ENCODE results near the gene WDR6.
"Not testable (repeated sequence)": the region's sequence is repeated elsewhere in the genome, so short reads cannot be mapped to it uniquely, and the experiment has no call there.

WDR6 gene

GRCh38 chr3:49005303-49005680 is 1.9 kb upstream of the WDR6 start:
- H3K36me3 Mint-ChIP-seq: peaks cover 23% of the 10 kb centered on the region
- H3K27me3 Mint-ChIP-seq: no peaks in the 10 kb centered on the region
- H3K4me1 Mint-ChIP-seq: peaks cover 38% of the 10 kb centered on the region
- H3K4me3 Mint-ChIP-seq: no peak overlapping the region
- no peak for ATAC-seq
- H3K27ac Mint-ChIP-seq: no peak overlapping the region
- H3K9me3 Mint-ChIP-seq: no peaks in the 10 kb centered on the region

GRCh38 chr3:49005998-49006397 is 1.2 kb upstream of the WDR6 start:
- Mint-ChIP-seq H3K27ac (peak overlapping the region; percentile 98), H3K9me3 (no peaks in the 10 kb centered on the region), H3K36me3 (peaks cover 23% of the 10 kb centered on the region), H3K4me3 (peak overlapping the region; percentile 99), H3K4me1 (peaks cover 38% of the 10 kb centered on the region), H3K27me3 (no peaks in the 10 kb centered on the region)
- ATAC-seq: no peak

GRCh38 chr3:49006408-49007067 is 653 bp upstream of the WDR6 start:
- H3K4me3 Mint-ChIP-seq: peak overlapping the region; percentile 99
- ATAC-seq: no peak
- H3K4me1 Mint-ChIP-seq: peaks cover 41% of the 10 kb centered on the region
- no peaks in the 10 kb centered on the region for H3K27me3 Mint-ChIP-seq
- H3K9me3 Mint-ChIP-seq: no peaks in the 10 kb centered on the region
- H3K27ac Mint-ChIP-seq: peak overlapping the region; percentile 98
- peaks cover 25% of the 10 kb centered on the region for H3K36me3 Mint-ChIP-seq

GRCh38 chr3:49007771-49008528 is 759 bp downstream of the WDR6 start:
- Mint-ChIP-seq H3K36me3 (peaks cover 28% of the 10 kb centered on the region), H3K9me3 (no peaks in the 10 kb centered on the region), H3K27ac (peak overlapping the region; percentile 98), H3K4me3 (peak overlapping the region; percentile 99), H3K4me1 (peaks cover 49% of the 10 kb centered on the region), H3K27me3 (no peaks in the 10 kb centered on the region)
- peak; percentile 81 for ATAC-seq

- Mint-ChIP-seq H3K4me3 (peak overlapping the region; percentile 99), H3K4me1 (peaks cover 55% of the 10 kb centered on the region), H3K27ac (peak overlapping the region; percentile 98)
These were observed 1.4 kb downstream of the WDR6 start for GRCh38 chr3:49008627-49009026.

GRCh38 chr3:49009396-49009795 is 2.2 kb downstream of the WDR6 start:
- no peaks in the 10 kb centered on the region for H3K9me3 Mint-ChIP-seq
- peak overlapping the region; percentile 21 for H3K4me3 Mint-ChIP-seq
- H3K27me3 Mint-ChIP-seq: no peaks in the 10 kb centered on the region
- H3K36me3 Mint-ChIP-seq: peaks cover 38% of the 10 kb centered on the region
- no peak overlapping the region for H3K27ac Mint-ChIP-seq
- peaks cover 62% of the 10 kb centered on the region for H3K4me1 Mint-ChIP-seq
- no peak for ATAC-seq

More at GRCh38 chr3:49008627-49009026, 1.4 kb downstream of the WDR6 start:
- not testable (repeated sequence) for H3K27me3 Mint-ChIP-seq, ATAC-seq, H3K9me3 Mint-ChIP-seq
- peaks cover 34% of the 10 kb centered on the region for H3K36me3 Mint-ChIP-seq

- H3K4me1 Mint-ChIP-seq: peaks cover 68% of the 10 kb centered on the region
- ATAC-seq: no peak
- no peak overlapping the region for H3K4me3 Mint-ChIP-seq
- no peaks in the 10 kb centered on the region for H3K9me3 Mint-ChIP-seq
- no peaks in the 10 kb centered on the region for H3K27me3 Mint-ChIP-seq
- no peak overlapping the region for H3K27ac Mint-ChIP-seq
- peaks cover 53% of the 10 kb centered on the region for H3K36me3 Mint-ChIP-seq
These were observed 5.3 kb downstream of the WDR6 start for GRCh38 chr3:49012441-49013017.

- Mint-ChIP-seq H3K36me3 (peaks cover 49% of the 10 kb centered on the region), H3K4me1 (peaks cover 65% of the 10 kb centered on the region), H3K4me3 (no peak overlapping the region), H3K27me3 (no peaks in the 10 kb centered on the region), H3K9me3 (no peaks in the 10 kb centered on the region), H3K27ac (no peak overlapping the region)
- no peak for ATAC-seq
These were observed 6.0 kb downstream of the WDR6 start for GRCh38 chr3:49013113-49013737.

GRCh38 chr3:49013738-49014660 is 6.8 kb downstream of the WDR6 start:
- peaks cover 41% of the 10 kb centered on the region for H3K36me3 Mint-ChIP-seq
- no peaks in the 10 kb centered on the region for H3K27me3 Mint-ChIP-seq
- H3K27ac Mint-ChIP-seq: no peak overlapping the region
- H3K4me3 Mint-ChIP-seq: no peak overlapping the region
- peak; percentile 61 for ATAC-seq
- no peaks in the 10 kb centered on the region for H3K9me3 Mint-ChIP-seq
- H3K4me1 Mint-ChIP-seq: peaks cover 62% of the 10 kb centered on the region

GRCh38 chr3:49015072-49015471 is 7.9 kb downstream of the WDR6 start:
- Mint-ChIP-seq H3K36me3 (peaks cover 36% of the 10 kb centered on the region), H3K27ac (peak overlapping the region; percentile 40), H3K4me3 (no peak overlapping the region), H3K4me1 (peaks cover 62% of the 10 kb centered on the region), H3K9me3 (no peaks in the 10 kb centered on the region), H3K27me3 (no peaks in the 10 kb centered on the region)
- ATAC-seq: no peak

GRCh38 chr3:49015765-49016164 is 8.6 kb downstream of the WDR6 start:
- H3K27me3 Mint-ChIP-seq: no peaks in the 10 kb centered on the region
- no peaks in the 10 kb centered on the region for H3K9me3 Mint-ChIP-seq
- peaks cover 36% of the 10 kb centered on the region for H3K36me3 Mint-ChIP-seq
- H3K27ac Mint-ChIP-seq: no peak overlapping the region
- ATAC-seq: no peak
- H3K4me3 Mint-ChIP-seq: no peak overlapping the region
- H3K4me1 Mint-ChIP-seq: peaks cover 65% of the 10 kb centered on the region

GRCh38 chr3:49016414-49017228 is 9.4 kb downstream of the WDR6 start:
- peaks cover 32% of the 10 kb centered on the region for H3K36me3 Mint-ChIP-seq
- peaks cover 62% of the 10 kb centered on the region for H3K4me1 Mint-ChIP-seq
- no peak for ATAC-seq
- H3K27me3 Mint-ChIP-seq: no peaks in the 10 kb centered on the region
- peak overlapping the region; percentile 96 for H3K27ac Mint-ChIP-seq
- peak overlapping the region; percentile 93 for H3K4me3 Mint-ChIP-seq
- H3K9me3 Mint-ChIP-seq: no peaks in the 10 kb centered on the region

- ATAC-seq: no peak
- Mint-ChIP-seq H3K4me3 (peak overlapping the region; percentile 93), H3K27me3 (no peaks in the 10 kb centered on the region), H3K9me3 (no peaks in the 10 kb centered on the region), H3K36me3 (peaks cover 28% of the 10 kb centered on the region), H3K27ac (peak overlapping the region; percentile 96), H3K4me1 (peaks cover 57% of the 10 kb centered on the region)
These were observed 10.2 kb downstream of the WDR6 start for GRCh38 chr3:49017229-49017970.

Measured in stimulated activated memory B cell treated with anti-CD40 and anti-IgM and Interleukin-4, amounts not matched to agents 10 μg/mL and 1 μg/mL and 100 μg/mL, for 72 hours (primary cell).